Caco-2 (cell line): ENCODE results near the gene CYP11A1. TPM values are rescaled to one million over a fixed set of nuclear protein-coding genes. Genes with fewer than 3 reads are reported as not detected.

Experiments
- BruUV-seq: library from RNA; stranded (reverse); fragments of 400-500 nt; replicated peaks from 2 replicates; lab custom pipeline; 2021; lab: Mats Ljungman, UMichigan
- CTCF ChIA-PET: fragments of 300-600 bp; sonication (Branson Sonifier 250); formaldehyde crosslinking; loops from one replicate; lab custom pipeline; 2022; ENCODE audit warnings: antibody characterized with exemption; lab: Charles Lee
- POLR2A ChIA-PET: fragments of 300-600 bp; sonication (Branson Sonifier 250); formaldehyde crosslinking; loops from one replicate; lab custom pipeline; 2022; ENCODE audit warnings: antibody characterized with exemption; lab: Charles Lee
- DNase-seq, 2 experiments: peaks; one replicate each; pipeline versions ENCODE4 v3.0.0 to v3.0.0-alpha.2; 2020 to 2022
- H3K27me3 ChIP-seq: replicated peaks from 2 replicates; pipeline ENCODE4 v1.6.0; 2011; ENCODE audit warnings: low read length; ENCODE audit not compliant: control insufficient read depth, insufficient read depth
- H3K36me3 ChIP-seq: 2 replicates; pipeline ENCODE4 v1.5.1; 2011; ENCODE audit warnings: low read length; ENCODE audit not compliant: control insufficient read depth, insufficient read depth
- H3K4me1 ChIP-seq: fragments of 250-450 bp; sonication (Bioruptor Pico); 2 replicates; pipeline ENCODE4 v1.5.1; 2020; ENCODE audit warnings: mild to moderate bottlenecking
- H3K4me3 ChIP-seq: 2 replicates; pipeline ENCODE4 v1.5.1; 2011; ENCODE audit warnings: low read depth, mild to moderate bottlenecking, control low read depth, low read length
- H3K9me3 ChIP-seq: fragments of 250-450 bp; sonication (Bioruptor Pico); 2 replicates; pipeline ENCODE4 v1.5.1; 2020; ENCODE audit warnings: mild to moderate bottlenecking, moderate library complexity
- H3K27ac Mint-ChIP-seq: one replicate; pipeline ENCODE4 v1.8.0; 2022; ENCODE audit warnings: mixed read lengths; ENCODE audit not compliant: unreplicated experiment
- H3K27me3 Mint-ChIP-seq: one replicate; pipeline ENCODE4 v1.8.0; 2022; ENCODE audit warnings: mixed read lengths; ENCODE audit not compliant: insufficient read depth, unreplicated experiment
- H3K36me3 Mint-ChIP-seq: one replicate; pipeline ENCODE4 v1.8.0; 2022; ENCODE audit warnings: mild to moderate bottlenecking, mixed read lengths; ENCODE audit not compliant: insufficient read depth, unreplicated experiment
- H3K4me1 Mint-ChIP-seq: one replicate; pipeline ENCODE4 v1.8.0; 2022; ENCODE audit warnings: low read depth, mixed read lengths; ENCODE audit not compliant: unreplicated experiment
- H3K4me3 Mint-ChIP-seq: one replicate; pipeline ENCODE4 v1.8.0; 2022; ENCODE audit warnings: mild to moderate bottlenecking, moderate library complexity, mixed read lengths; ENCODE audit not compliant: unreplicated experiment
- H3K9me3 Mint-ChIP-seq: one replicate; pipeline ENCODE4 v1.8.0; 2022; ENCODE audit warnings: mixed read lengths; ENCODE audit not compliant: unreplicated experiment
- CTCF ChIP-seq, 2 experiments: fragments of 200-600 bp in 1 of 2; IDR thresholded peaks; 1 replicate in 1 of 2; 2 replicates in 1 of 2; pipeline versions ENCODE4 v1.5.1 to v1.8.0; 2011 to 2022; ENCODE audit warnings: antibody characterized with exemption in 1 of 2, control low read depth in 1 of 2, inconsistent platforms in 1 of 2, low read depth in 1 of 2, low read length in 1 of 2, mild to moderate bottlenecking in 1 of 2, moderate library complexity in 1 of 2; ENCODE audit not compliant: insufficient read depth in 1 of 2, severe bottlenecking in 1 of 2, unreplicated experiment in 1 of 2
- intact Hi-C: fragments of 100-400 bp; cut with micrococcal nuclease; formaldehyde crosslinking; loops from one replicate; pipeline ENCODE4 v1.10.0; 2022; ENCODE audit not compliant: unreplicated experiment
- total RNA-seq: library from RNA; stranded (reverse); gene quantifications from 2 replicates; pipeline ENCODE4 v1.2.3, GENCODE V29; 2022

CYP11A1 gene
- total RNA-seq, 1 experiment from 2014 or later = not detected

DNA sequence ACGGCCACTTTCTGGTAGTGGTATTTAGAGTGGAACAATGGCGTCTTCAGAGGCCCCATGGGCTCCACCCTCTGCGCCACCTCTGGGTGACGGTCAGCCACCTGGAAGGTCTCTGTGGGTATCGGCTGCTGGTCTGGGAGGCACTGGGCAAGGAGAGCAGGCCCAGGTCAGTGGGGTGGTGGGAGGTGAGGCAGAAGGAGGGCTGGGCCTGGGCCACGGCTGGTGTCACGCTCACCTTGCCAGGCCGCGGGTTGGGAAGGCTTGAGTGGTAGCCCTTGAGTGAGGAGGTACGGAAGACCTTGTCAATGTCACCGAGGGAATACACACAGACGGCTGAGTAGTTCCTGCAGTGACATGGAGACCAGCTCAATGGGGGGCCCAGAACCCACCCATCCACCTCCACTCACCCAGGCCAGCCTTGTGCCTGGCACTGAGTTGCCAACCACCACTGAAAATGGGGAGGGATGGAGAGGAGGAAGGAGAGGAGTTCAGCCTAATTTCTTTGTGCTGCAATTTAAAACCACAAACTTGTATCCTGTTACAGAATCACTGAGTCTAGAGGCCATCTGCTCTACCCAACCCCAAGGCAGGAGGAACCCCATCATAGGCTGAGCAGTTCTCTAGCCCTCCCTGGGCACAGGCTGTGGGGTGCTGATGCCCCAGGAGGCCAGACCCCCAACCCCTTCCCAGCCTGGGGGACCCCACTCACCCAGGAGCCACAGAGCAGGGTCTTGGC, 47.3 kb upstream of the CYP11A1 start:
- H3K4me3 ChIP-seq = no peak overlapping the region
- Mint-ChIP-seq H3K36me3 (peaks cover 64% of the 10 kb centered on the region), H3K9me3 (no peaks in the 10 kb centered on the region), H3K27me3 (no peaks in the 10 kb centered on the region), H3K4me1 (peaks cover 4% of the 10 kb centered on the region), H3K27ac (no peak overlapping the region), H3K4me3 (no peak overlapping the region)
- H3K36me3 ChIP-seq = no peaks in the 10 kb centered on the region; the same call in none of the 2 replicates
- no peak for DNase-seq
- H3K4me1 ChIP-seq = peaks cover 15% of the 10 kb centered on the region
- POLR2A ChIA-PET = no interaction called here
- intact Hi-C loops = no loop called here
- no TSS peak for BruUV-seq
- CTCF ChIA-PET = no interaction called here
- no peaks in the 10 kb centered on the region for H3K9me3 ChIP-seq
- H3K27me3 ChIP-seq = no peaks in the 10 kb centered on the region
- no peak for TF ChIP-seq CTCF (IDR thresholded peaks at IDR 0.05; ENCODE audit: insufficient read depth in 1 of 2, low read depth in 1 of 2, low read length in 1 of 2, severe bottlenecking in 1 of 2, unreplicated experiment in 1 of 2)

DNA sequence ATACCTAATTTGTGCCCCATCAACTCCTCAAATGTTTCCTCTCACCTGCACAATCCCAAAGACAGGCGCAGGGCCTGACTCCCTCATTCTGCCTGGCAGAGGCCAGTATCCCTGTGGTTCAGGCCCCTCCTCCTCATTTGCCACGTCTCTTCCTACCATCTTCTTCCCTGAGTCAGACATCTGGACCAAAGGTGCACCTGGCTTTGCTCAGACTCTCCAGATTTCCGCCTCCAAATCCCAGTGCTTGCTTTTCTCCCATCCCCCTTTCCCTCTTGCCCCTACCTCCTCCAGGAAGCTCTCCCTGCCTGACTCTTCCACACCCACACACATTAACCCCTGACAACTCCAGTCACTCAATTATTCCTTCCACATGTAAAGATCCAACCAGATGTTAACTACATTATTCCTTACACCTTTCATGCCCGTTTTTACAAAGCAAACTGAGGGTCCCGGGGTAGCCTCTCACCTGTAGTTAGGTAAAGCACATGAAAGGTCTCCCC, 46.7 kb upstream of the CYP11A1 start:
- Mint-ChIP-seq H3K9me3 (no peaks in the 10 kb centered on the region), H3K27me3 (no peaks in the 10 kb centered on the region), H3K27ac (no peak overlapping the region), H3K4me1 (peaks cover 4% of the 10 kb centered on the region), H3K4me3 (no peak overlapping the region), H3K36me3 (peaks cover 64% of the 10 kb centered on the region)
- BruUV-seq = no TSS peak
- ChIA-PET POLR2A (no interaction called here), CTCF (no interaction called here)
- Histone ChIP-seq H3K9me3 (no peaks in the 10 kb centered on the region), H3K4me1 (peaks cover 8% of the 10 kb centered on the region), H3K27me3 (no peaks in the 10 kb centered on the region), H3K4me3 (no peak overlapping the region), H3K36me3 (no peaks in the 10 kb centered on the region; the same call in none of the 2 replicates)
- TF ChIP-seq CTCF (IDR thresholded peaks at IDR 0.05; ENCODE audit: insufficient read depth in 1 of 2, low read depth in 1 of 2, low read length in 1 of 2, severe bottlenecking in 1 of 2, unreplicated experiment in 1 of 2) = no peak
- no peak for DNase-seq
- intact Hi-C loops = no loop called here

DNA sequence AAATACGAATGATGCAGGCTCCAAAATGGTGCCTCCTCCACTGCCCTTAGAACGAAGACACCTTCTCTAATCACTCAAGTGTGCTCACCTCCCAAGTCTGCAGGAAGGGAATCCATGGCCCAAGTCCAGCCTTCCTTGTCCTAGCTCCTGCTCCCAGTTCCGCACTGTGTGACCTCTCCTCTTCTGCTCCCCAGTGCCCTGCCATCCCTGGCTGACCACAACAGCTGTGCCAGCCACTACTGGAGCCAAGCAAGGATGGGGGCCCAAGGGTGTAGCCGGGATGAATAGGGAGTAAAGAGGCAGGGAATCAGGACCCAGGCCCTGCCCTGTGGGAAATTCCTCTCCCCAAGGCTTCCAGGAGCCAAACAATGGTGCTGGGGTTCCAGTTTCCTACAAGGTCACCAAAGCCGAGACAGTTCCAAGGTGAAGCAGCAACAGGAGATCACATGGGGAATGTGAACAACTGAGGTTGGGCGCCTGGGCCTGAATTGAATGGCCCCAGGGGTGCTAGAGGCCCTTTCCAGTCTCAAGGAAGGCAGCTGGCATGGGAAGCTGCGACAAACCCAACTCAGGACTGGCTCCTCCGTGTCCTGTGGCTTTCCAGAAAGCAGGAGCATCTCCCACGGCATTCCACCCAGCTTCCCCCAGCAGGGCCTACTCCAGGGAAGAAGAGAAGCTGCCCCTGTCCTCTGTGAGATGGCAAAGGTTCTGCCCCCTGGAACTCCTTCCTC, 46.1 kb upstream of the CYP11A1 start:
- no peaks in the 10 kb centered on the region for H3K9me3 Mint-ChIP-seq
- no peak for TF ChIP-seq CTCF (IDR thresholded peaks at IDR 0.05; ENCODE audit: insufficient read depth in 1 of 2, low read depth in 1 of 2, low read length in 1 of 2, severe bottlenecking in 1 of 2, unreplicated experiment in 1 of 2)
- intact Hi-C loops = no loop called here
- no peak overlapping the region for H3K27ac Mint-ChIP-seq
- no TSS peak for BruUV-seq
- no peaks in the 10 kb centered on the region for H3K27me3 Mint-ChIP-seq
- no peak overlapping the region for H3K4me3 ChIP-seq
- ChIA-PET CTCF (interaction anchor here (0.6 kb wide), 1 partner anchor 356 kb away, joined by 3 read pairs; no protein-coding TSS in a partner anchor), POLR2A (no interaction called here)
- no peak for DNase-seq
- H3K4me1 ChIP-seq = peaks cover 2% of the 10 kb centered on the region
- H3K9me3 ChIP-seq = no peaks in the 10 kb centered on the region
- H3K36me3 ChIP-seq = no peaks in the 10 kb centered on the region; the same call in none of the 2 replicates
- no peaks in the 10 kb centered on the region for H3K27me3 ChIP-seq
- no peak overlapping the region for H3K4me3 Mint-ChIP-seq
- H3K4me1 Mint-ChIP-seq = peaks cover under 1% of the 10 kb centered on the region
- H3K36me3 Mint-ChIP-seq = peaks cover 64% of the 10 kb centered on the region
